Measurements from ENCODE around the gene UBAP1.
"Not testable (repeated sequence)": the region's sequence is repeated elsewhere in the genome, so short reads cannot be mapped to it uniquely, and the experiment has no call there.

The UBAP1 gene

DNA sequence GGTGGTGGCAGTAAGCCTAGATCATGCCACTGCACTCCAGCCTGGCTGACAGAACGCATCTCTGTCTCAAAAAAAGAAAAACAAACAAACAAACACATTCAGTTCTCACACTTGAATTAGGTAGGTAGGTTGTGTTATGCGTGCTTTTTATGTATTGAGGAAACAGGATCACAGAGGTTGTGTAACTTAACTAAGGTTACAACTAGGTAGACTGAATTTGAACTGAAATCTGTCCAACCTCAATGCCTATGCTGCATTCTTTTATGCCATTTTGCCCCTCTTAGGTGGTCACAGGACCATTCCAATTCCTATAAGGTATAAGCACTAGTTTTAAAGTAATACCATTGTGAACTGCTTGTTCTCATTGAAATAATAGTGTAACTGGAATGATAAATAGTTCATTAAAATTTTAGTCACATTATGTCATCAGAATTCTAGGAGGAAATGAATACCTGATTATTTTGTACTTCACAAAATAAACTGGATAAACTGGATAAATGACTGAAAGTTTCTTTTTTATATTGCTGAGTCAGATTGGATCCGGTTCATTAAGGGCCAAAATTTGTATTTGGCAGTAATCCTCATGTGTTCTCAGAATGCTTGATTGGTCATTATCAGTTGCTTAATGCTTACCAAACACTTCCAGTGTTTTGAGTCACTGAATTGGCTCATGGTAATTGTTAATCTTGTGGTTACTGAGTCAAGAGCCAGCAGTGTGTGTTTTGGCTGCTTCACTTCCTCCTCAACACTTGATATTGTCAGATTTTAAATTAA, 7.1 kb downstream of the UBAP1 start:
- TF ChIP-seq, protein P1, sequence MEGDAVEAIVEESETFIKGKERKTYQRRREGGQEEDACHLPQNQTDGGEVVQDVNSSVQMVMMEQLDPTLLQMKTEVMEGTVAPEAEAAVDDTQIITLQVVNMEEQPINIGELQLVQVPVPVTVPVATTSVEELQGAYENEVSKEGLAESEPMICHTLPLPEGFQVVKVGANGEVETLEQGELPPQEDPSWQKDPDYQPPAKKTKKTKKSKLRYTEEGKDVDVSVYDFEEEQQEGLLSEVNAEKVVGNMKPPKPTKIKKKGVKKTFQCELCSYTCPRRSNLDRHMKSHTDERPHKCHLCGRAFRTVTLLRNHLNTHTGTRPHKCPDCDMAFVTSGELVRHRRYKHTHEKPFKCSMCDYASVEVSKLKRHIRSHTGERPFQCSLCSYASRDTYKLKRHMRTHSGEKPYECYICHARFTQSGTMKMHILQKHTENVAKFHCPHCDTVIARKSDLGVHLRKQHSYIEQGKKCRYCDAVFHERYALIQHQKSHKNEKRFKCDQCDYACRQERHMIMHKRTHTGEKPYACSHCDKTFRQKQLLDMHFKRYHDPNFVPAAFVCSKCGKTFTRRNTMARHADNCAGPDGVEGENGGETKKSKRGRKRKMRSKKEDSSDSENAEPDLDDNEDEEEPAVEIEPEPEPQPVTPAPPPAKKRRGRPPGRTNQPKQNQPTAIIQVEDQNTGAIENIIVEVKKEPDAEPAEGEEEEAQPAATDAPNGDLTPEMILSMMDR (conservative IDR thresholded peaks at IDR 0.05; ENCODE audit: low read depth, low read length) = no peak
- Histone ChIP-seq H4K20me1 (ENCODE audit: insufficient read depth) (peaks cover 3% of the 10 kb centered on the region; the same call in 1 of the 2 replicates), H3K27ac (peak overlapping the region; percentile 50; the same call in 1 of the 2 replicates), H3K4me3 (IDR thresholded peaks at IDR 0.05; ENCODE audit: insufficient read depth, low read depth, low read length) (no peak overlapping the region), H3K36me3 (ENCODE audit: insufficient read depth) (no peaks in the 10 kb centered on the region), H3K4me1 (ENCODE audit: low read depth, poor library complexity, severe bottlenecking) (peaks cover 23% of the 10 kb centered on the region), H2AFZ (ENCODE audit: low read depth) (no peak overlapping the region), H3K4me2 (peak overlapping the region; percentile 38; the same call in 1 of the 2 replicates), H3K79me2 (ENCODE audit: insufficient read depth, low read depth) (peaks cover 85% of the 10 kb centered on the region), H3K9ac (peak overlapping the region; percentile 16; the same call in 1 of the 2 replicates), H3K27me3 (ENCODE audit: insufficient read depth, low read depth) (no peaks in the 10 kb centered on the region)

DNA sequence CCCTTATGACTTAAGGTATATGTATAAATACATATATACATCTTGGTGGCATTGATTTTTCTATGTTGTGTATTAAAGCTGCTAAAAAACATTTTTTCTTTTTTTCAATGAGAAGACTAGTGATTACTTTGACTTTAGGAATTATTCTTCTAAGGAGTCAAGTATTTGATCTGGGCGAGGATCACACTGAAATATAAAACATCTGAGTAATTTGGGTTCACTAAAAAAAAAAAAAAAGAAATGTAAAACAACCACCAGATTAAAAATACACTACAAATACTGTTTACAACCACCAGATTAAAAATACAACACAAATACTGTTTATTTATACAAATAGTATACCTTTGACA, 9.0 kb downstream of the UBAP1 start:
- no peak overlapping the region for H3K4me2 ChIP-seq
- no peak overlapping the region for H3K4me3 ChIP-seq (IDR thresholded peaks at IDR 0.05; ENCODE audit: insufficient read depth, low read depth, low read length)
- no peak overlapping the region for H2AFZ ChIP-seq (ENCODE audit: low read depth)
- TF ChIP-seq, protein P1 (conservative IDR thresholded peaks at IDR 0.05; ENCODE audit: low read depth, low read length) = no peak
- H3K9ac ChIP-seq = no peak overlapping the region
- H3K4me1 ChIP-seq (ENCODE audit: low read depth, poor library complexity, severe bottlenecking) = peaks cover 26% of the 10 kb centered on the region
- no peaks in the 10 kb centered on the region for H3K27me3 ChIP-seq (ENCODE audit: insufficient read depth, low read depth)
- H4K20me1 ChIP-seq (ENCODE audit: insufficient read depth) = peaks cover 3% of the 10 kb centered on the region; the same call in 1 of the 2 replicates
- no peak overlapping the region for H3K27ac ChIP-seq
- peaks cover 75% of the 10 kb centered on the region for H3K79me2 ChIP-seq (ENCODE audit: insufficient read depth, low read depth)
- no peaks in the 10 kb centered on the region for H3K36me3 ChIP-seq (ENCODE audit: insufficient read depth)

DNA sequence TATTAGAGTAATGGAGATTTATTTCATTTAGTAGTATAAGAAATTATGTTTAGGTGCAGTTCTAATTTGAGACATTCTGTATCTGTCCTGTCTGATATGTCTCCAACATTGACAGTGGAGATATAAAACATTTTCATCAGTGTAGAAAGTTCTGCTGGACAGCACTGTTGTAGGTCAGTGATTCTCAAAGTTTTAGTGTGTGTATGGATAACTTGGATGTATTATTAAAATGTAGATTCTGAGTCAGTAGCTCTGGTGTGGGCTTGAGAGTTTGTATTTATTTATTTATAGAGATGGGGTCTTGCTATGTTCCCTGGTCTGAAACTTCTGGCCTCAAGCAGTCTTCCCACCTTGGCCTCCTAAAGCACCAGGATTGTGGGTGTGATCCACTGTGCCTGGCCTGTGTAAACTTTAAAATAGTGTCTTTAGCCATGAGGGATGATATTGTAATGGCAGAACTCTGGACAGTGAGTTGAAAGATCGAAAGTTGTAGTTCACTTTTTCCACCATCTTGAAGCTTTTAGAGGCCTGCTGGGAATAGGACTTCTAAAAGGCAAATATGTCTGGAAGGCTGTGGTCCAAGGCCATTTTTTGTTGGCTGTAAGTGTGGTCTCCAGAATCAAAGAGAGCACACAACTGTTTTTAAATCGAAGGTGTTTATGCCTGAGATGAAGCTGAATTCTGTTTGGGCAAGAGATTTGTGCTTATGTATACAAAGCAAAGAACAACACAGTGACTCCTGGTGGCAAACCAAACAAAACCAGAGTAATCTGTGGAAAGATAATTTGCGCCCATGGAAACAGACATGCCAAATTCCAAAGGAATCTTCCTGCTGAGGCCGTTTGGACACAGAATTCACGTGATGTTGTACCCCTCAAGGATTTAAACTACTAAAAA, 12.4 kb downstream of the UBAP1 start:
- Histone ChIP-seq H3K79me2 (ENCODE audit: insufficient read depth, low read depth) (peaks cover 70% of the 10 kb centered on the region), H3K27ac (no peak overlapping the region), H3K27me3 (ENCODE audit: insufficient read depth, low read depth) (no peaks in the 10 kb centered on the region), H3K36me3 (ENCODE audit: insufficient read depth) (no peaks in the 10 kb centered on the region), H3K9ac (no peak overlapping the region), H3K4me2 (no peak overlapping the region), H4K20me1 (ENCODE audit: insufficient read depth) (peaks cover 3% of the 10 kb centered on the region), H2AFZ (ENCODE audit: low read depth) (no peak overlapping the region), H3K4me3 (IDR thresholded peaks at IDR 0.05; ENCODE audit: insufficient read depth, low read depth, low read length) (no peak overlapping the region), H3K4me1 (ENCODE audit: low read depth, poor library complexity, severe bottlenecking) (peaks cover 24% of the 10 kb centered on the region)
- TF ChIP-seq, protein P1 (conservative IDR thresholded peaks at IDR 0.05; ENCODE audit: low read depth, low read length) = 0 out of 2 replicates have a peak, but pooled peaks have one; percentile 25

DNA sequence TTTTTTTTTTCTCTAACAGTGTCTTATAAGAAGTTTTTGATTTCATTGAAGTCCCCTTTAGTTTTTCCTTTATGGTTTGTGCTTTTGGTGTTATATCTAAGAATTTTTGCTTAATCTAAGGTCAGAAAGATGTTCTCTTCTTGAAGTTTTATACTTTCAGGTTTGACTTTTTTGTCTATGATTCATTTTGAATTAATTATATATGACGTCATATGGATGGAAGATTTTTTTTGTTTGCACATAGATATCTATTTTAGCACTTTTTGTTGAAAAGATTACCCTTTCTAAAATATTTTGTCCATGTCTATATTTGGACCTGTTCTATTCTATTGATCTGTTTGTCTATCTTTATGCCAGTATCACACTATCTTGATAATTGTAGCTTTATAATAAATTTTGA, 16.3 kb downstream of the UBAP1 start:
- TF ChIP-seq, protein P1 (conservative IDR thresholded peaks at IDR 0.05; ENCODE audit: low read depth, low read length) = no peak
- peaks cover 29% of the 10 kb centered on the region for H3K4me1 ChIP-seq (ENCODE audit: low read depth, poor library complexity, severe bottlenecking)
- H3K27ac ChIP-seq = no peak overlapping the region
- no peaks in the 10 kb centered on the region for H3K27me3 ChIP-seq (ENCODE audit: insufficient read depth, low read depth)
- peaks cover 4% of the 10 kb centered on the region for H4K20me1 ChIP-seq (ENCODE audit: insufficient read depth)
- no peaks in the 10 kb centered on the region for H3K36me3 ChIP-seq (ENCODE audit: insufficient read depth)
- no peak overlapping the region for H3K4me2 ChIP-seq
- no peak overlapping the region for H2AFZ ChIP-seq (ENCODE audit: low read depth)
- peaks cover 50% of the 10 kb centered on the region; the same call in 1 of the 2 replicates for H3K79me2 ChIP-seq (ENCODE audit: insufficient read depth, low read depth)
- no peak overlapping the region for H3K9ac ChIP-seq
- no peak overlapping the region for H3K4me3 ChIP-seq (IDR thresholded peaks at IDR 0.05; ENCODE audit: insufficient read depth, low read depth, low read length)

DNA sequence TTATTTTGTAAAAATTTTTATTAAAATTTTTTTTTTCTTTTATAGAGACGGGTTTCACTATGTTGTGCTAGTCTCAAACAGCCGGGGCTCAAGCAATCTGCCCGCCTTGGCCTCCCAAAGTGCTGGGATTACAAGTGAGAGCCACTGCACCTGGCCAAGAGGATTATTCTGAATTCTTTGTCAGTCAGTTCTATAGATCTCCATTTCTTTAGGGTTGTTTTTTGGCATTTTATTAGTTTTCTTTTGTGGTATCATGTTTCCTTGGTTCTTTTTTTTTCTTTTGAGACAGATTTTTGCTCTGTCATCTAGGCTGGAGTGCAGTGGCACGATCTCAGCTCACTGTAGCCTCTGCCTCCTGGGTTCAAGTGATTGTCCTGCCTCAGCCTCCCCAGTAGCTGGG, 18.4 kb downstream of the UBAP1 start:
- not testable (repeated sequence) for H4K20me1 ChIP-seq (ENCODE audit: insufficient read depth); H3K27me3 ChIP-seq (ENCODE audit: insufficient read depth, low read depth); H2AFZ ChIP-seq (ENCODE audit: low read depth); H3K4me2 ChIP-seq; H3K36me3 ChIP-seq (ENCODE audit: insufficient read depth); H3K4me3 ChIP-seq (IDR thresholded peaks at IDR 0.05; ENCODE audit: insufficient read depth, low read depth, low read length); H3K9ac ChIP-seq
- H3K79me2 ChIP-seq (ENCODE audit: insufficient read depth, low read depth) = peaks cover 53% of the 10 kb centered on the region; the same call in 1 of the 2 replicates
- H3K4me1 ChIP-seq (ENCODE audit: low read depth, poor library complexity, severe bottlenecking) = peaks cover 29% of the 10 kb centered on the region
- peak overlapping the region; percentile 21; the same call in 1 of the 2 replicates for H3K27ac ChIP-seq
